IMR-90 (cell line): ENCODE results near the gene PNCK.

ENCODE experiments used
- CTCF ChIP-seq: conservative IDR thresholded peaks from 2 replicates; pipeline ENCODE4 v1.5.1; 2012; ENCODE audit warnings: mild to moderate bottlenecking, low read depth, low read length, improper control_type of control experiment
- RAD21 ChIP-seq: IDR thresholded peaks from 2 replicates; pipeline ENCODE4 v1.6.1; 2012; ENCODE audit warnings: low read length, improper control_type of control experiment

GRCh38 chrX:153719238-153719637, 45.6 kb upstream of the PNCK start:
- TF ChIP-seq CTCF (no peak), RAD21 (no peak)
